H54 (cell line): ENCODE measurements around the gene LCN1.

Experiments
- DNase-seq: peaks from one replicate; pipeline ENCODE4 v3.0.0; 2011; ENCODE audit warnings: low spot score, mixed read lengths; ENCODE audit not compliant: insufficient read length
- FAIRE-seq: peaks from 3 replicates; lab custom pipeline; 2011; peaks lifted over from hg19 to GRCh38; lab: Jason Lieb, UNC
- POLR2A ChIP-seq: IDR thresholded peaks from 2 replicates; pipeline ENCODE4 v1.6.1; 2011; ENCODE audit warnings: low read depth, mild to moderate bottlenecking, low read length

LCN1 gene

DNA sequence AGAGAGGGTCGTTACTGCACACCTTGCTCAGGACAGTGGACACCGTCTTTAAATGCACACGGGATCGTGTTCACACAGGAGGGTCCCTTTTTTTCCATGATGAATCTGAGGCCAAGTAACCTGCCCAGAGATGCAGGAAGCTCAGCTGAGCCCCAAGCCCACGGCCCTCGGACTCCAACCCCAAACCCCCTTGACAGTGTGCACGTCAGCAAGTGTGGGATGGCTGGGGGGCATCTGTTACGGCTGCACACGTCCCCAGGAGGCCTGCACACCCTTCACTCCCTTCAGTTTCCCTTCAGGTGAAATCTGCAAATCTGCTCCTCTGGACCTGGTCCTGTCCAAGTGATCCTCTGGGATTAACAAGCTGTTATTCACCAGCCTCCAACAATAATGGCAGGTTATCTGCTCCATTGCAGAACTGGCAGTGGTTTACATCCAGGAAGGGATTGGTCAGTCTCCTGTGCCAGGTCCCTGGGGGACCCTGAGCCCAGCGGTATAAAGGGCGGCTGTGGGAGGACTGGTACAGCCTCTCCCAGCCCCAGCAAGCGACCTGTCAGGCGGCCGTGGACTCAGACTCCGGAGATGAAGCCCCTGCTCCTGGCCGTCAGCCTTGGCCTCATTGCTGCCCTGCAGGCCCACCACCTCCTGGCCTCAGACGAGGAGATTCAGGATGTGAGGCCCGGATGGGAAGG, at the start of gene LCN1:
Gene LCN1 (plus strand): TSS at position 525 of the 692 bp plus-strand sequence. CDS start 58 bp downstream, at position 583.
- FAIRE-seq (no peak), DNase-seq (no peak)
- no peak for TF ChIP-seq POLR2A

DNA sequence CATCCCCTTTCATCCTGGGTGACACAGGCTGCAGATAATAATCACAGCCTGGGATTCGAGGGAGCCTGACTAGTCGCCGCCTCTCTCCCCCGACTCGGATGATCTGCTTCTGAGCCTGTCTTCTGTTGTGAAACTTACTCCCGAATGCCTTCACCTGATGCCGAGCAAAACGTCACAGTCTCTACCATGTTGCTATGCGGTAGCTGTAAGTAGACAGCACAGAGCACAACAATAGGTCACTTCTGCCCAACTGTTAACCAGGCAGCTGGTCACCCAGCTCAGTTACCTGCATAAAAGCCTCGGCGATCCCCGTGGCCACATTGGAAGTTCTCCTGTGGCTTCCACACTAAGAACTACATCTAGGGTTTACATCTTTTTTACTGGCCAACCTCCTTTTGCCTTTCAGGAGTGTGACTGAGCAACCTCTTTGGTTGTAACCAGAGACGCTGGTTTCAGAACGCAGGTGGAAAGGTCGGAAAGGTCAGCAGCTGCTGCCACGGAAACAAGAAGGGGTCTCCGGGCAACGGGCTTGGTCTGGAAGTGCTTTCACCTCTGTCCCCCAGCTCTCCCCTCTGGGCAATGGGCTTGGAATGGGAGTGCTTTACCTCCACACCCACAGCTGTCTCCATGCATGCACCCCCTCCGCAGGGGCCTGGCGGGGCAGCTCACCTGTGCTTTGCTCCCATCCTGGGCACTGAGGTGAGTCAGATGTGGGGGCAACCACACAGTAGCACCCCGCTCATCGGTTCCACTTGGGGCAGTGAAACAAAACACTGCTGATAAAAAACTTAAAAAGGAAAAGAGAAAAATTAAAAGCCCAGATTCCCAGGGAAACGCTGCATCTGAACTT, 49.2 kb upstream of the LCN1 start:
- FAIRE-seq: no peak
- no peak for TF ChIP-seq POLR2A
- DNase-seq: no peak

DNA sequence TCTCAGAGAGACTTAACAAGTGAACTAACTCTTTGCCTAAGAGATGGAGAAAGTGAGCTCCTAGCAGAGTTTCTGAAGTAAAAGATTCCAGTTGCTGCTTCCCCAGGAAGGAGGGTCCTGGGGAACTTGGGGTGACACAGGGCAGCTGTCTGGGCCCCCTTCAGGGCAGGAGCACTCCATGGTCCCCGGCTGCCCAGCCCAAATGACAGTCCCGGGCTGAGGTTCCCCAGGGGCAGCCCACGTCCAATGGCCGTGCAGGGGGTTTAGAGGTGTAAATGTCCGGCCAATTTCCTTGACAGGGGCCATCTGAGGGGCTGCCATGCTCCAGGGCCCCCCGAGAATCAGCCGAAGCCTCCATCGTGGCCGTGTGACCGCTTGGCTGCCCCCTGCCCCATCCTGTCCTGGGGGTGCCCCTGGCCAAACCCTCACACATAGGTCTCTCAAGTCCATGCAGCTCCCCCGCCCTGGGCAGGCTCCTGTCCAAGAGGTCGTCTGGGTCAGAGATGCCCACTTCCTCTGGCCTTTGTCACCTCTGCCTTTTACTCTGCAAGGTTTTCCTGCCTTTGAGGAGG, 47.2 kb upstream of the LCN1 start:
- no peak for TF ChIP-seq POLR2A
- FAIRE-seq (no peak), DNase-seq (no peak)

DNA sequence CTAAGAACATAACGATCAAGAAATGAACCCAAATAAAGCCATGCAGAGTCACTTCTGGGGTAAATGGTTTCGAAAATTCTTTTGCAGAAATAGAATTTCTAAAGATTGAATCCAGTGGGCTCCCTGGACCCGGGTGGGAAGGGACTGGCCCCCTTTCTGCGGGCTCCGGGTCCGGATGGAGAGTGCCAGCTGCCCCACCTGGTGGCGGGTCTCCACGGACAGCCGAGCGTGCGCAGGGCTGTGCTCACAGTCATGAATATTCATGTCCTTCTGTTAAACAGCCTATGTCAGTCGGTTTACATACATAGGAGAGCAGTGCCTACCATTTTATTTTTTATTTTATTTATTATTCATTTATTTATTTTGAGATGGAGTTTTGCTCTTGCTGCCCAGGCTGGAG, 46.3 kb upstream of the LCN1 start:
- no peak for TF ChIP-seq POLR2A
- no peak for FAIRE-seq
- DNase-seq: no peak

DNA sequence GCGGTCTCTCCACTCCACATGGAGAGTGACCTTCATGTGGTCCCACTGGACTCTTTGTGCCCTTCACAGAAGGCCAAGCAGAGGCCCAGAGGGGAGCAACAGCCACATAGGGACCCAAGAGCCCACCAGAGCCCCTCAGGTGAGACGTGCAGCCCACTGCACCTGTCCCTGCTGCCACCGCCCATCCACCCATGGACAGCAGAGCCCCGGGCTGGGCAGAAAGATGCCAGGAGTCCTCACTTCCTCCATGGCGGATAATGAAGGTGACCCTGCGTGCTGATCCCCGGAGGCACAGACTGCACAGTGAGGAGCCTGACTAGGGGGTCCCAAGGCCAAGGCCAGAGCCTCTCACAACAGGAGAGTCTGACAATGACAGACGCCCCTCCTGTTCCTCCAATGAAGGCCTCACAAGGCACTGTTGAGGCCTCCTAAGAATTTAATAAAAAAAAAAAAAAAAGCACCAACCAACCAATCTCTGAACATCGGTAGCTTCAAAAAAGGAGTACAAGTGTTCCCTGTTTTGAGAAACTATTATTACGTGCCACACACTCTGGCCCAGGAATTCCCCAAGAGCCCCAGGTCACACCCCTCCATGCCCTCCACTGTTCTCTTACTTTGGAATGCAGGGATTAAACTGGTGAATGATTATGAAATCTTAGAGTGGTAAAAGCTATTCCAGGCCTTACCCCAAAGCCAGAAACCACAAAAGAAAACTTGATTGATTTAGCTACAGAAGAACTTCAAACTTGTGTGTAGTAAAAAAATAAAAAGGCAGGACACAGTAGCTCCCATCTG, 44.5 kb upstream of the LCN1 start:
- FAIRE-seq (peak; percentile 81), DNase-seq (peak; percentile 56)
- TF ChIP-seq POLR2A: no peak

DNA sequence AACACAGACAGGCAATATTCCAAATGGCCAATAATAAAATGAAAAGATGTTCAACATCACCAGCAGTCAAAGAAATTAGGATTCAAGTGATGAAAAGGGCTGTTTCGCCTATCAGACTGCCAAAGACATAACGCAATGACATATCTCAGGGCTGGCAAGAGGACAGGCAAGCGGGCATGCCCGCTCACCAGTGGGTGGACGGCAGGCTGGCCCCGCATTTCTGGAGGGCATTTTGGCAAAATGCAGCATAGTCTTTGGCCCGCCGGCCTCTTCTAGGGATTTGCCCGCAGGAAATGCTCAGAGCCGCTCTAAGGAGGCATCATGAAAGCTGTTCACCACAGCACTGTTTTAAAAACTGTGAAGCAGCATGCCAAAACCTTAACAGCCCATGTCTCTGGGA, 43.0 kb upstream of the LCN1 start:
- DNase-seq: no peak
- no peak for TF ChIP-seq POLR2A
- FAIRE-seq: no peak

DNA sequence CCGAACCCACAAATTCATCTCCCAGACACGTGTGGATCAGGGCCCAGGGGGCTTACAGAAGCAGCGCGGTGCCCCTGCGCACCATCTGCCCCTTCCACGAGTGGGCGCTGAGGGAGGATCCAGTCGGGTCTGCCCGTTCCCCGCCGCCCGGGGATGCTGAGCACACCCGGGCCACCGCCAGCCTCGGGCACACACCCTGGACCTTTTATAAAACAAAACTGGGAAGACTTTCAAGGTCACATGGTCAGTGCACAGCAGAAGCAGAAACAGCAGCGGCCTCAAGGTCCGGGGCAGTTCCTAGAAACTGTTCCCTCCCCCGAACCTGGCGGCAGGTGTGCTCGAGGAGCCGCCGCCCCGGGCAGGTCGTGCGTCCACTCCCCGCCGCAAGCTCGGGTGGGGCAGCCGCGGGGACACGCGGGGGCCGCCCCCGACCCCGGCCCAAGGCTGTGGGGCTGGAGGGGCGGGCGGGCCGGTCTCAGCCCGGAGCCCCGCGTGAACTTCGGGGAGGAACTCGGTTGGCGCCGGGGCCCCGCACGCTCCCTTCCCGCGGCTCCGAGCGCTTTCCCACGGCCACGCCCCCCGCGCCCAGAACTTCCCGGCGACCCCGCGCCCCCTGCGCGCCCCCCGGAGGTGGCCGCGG, 42.3 kb upstream of the LCN1 start:
- no peak for TF ChIP-seq POLR2A
- no peak for FAIRE-seq
- DNase-seq: peak; percentile 54

DNA sequence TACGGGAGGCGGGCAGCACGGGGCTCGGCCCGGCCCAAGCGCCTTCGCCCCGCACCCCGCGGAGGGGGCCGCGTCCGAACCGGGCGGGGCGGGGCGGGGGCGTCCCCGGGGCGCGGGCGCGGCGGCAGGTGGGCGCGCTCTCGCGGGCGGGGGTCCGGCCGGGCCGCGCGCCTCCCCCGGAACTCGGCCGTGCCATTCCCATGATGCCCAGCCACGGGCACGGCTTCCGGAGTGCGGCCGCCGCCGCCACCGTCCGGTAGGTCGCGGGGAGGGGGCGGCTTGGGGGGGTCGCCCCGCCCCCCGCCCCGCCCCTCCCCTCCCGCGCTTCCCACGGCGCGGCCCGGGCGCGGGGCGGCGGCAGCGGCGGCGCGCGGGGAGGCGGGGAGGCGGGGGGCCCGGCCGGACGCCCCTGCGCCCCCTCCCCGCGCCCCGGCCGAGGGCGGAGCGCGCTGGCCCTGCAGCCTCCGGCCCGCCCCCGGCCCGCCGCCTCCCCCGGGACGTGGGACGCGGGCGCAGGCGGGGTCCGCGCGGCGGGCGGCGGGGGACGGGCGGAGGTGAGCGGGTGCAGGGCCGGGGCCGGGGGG, 41.7 kb upstream of the LCN1 start, which contains the start of gene PPP1R26:
Gene PPP1R26 (plus strand): TSS at position 314 of the 584 bp plus-strand sequence. CDS start 4,729 bp downstream, outside the sequence.
- peak; percentile 38; the same call in 1 of the 2 replicates for TF ChIP-seq POLR2A
- FAIRE-seq: no peak
- peak; percentile 60 for DNase-seq

DNA sequence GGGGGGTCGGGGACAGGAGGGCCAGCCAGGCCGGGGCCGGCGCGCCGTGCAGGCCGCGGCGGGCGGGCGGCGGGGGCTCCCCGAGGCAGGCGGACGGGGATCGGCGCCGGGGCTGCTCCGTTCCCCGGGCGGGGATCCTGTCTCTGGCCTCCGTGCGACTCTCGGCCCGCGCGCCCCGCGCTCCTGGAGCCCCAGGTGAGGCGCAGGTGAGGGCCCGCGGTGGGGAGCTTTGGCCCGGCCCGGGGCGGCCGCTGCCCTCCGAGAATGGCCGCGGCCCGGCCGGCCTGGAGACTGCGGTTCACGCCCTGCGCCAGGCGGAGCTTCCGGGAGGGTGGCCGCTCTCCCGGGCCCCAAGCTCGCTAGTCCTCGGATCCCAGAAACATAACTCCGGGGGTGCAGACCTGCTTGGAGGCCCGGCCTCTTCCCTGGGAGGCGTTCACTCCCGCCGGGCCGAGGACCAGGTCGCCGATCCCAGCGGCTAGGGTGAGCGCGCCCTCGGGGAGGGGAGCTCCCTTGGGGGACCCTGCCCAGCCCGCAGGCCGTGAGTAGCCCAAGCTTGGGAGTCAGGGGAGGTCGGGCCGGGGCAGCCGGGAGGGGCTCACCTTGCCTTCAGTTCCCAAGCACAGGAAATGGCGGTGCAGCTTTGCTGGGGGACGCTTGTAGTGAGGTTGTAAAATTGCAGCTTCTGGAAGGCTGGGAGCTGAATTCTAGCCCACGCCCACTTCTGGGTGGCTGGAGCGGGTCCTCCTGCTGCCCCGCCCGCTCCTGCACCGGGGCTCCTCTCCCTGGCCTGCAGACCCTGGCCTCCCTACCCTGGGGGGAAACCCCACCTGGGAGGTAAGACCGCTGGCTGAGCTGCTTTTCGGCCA, 40.9 kb upstream of the LCN1 start:
- peak; percentile 29; the same call in 1 of the 2 replicates for TF ChIP-seq POLR2A
- DNase-seq (peak; percentile 67), FAIRE-seq (no peak)

DNA sequence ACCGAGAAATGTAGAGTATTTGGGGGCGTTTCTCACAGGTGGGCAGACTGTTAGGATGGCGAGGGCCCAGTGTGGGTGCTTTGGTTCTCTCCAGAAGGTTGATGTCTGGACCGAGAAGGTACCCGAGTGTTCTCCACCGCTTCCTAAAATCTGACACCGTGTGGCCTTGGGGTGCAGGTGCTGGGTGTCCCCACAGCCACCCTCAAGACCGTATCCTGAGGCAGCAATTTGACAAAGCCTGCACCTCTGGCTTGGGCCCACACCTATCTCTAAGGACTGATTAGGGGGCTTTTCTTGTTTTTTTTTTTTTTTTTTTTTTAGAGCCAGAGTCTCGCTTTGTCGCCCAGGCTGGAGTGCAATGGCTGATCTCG, 40.3 kb upstream of the LCN1 start:
- TF ChIP-seq POLR2A: no peak
- no peak for FAIRE-seq
- no peak for DNase-seq

DNA sequence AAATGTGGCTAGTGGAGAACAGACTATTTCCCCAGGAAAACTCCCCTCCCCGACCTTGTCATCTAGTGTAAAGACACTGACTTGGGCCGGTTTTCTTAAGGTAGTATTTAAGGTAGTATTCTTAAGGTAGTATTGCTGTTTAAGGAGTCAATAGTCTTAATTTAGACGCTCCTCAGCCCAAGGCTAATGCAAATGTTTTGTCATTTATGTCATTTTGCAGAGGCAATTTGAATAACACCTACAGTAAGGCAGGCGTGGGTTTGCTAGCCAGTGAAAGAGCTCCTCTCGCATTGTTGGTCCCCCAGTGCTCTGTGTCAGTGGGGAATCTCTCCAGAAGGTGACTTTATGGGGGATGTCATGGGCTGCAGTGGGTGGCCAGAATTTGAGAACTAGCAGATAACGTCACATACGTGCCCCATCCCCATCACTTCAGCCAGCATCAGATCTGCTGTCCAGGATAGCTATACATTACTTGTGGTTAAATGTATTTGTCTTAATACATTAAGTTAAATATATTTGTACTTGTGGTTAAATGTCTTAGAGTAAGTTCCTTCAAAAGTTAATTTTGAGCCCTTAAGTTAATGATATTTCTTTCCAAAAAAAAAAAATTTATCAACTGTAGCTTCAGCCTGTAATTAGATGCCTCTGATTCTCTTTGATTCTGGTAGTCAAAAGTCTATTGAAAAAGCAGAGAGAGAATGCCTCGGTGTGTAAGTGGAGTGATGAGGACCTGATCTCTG, 39.1 kb upstream of the LCN1 start:
- DNase-seq (no peak), FAIRE-seq (no peak)
- no peak for TF ChIP-seq POLR2A
